T-cell (primary cell): ENCODE results near the gene EEF1AKMT1. TPM values are rescaled to one million over a fixed set of nuclear protein-coding genes. Genes with fewer than 3 reads are reported as not detected.

ENCODE experiments used
- ATAC-seq, 4 experiments: fragments of 200-7000 bp in 3 of 4; fragments of 150-1000 bp in 1 of 4; cut with Tn5 transposase; replicated peaks in 1 of 4; 1 replicate in 3 of 4; 2 replicates in 1 of 4; pipeline ENCODE4 v1.10.0; 2021; ENCODE audit warnings: moderate library complexity in 3 of 4, mild to moderate bottlenecking in 2 of 4, moderate number of reproducible peaks in 1 of 4
- CTCF ChIA-PET, 2 donors: fragments of 300-600 bp; sonication (Branson Sonifier 250); formaldehyde crosslinking; loops; one replicate each; lab custom pipeline; 2022; ENCODE audit warnings: antibody characterized with exemption in 2 of 2; lab: Charles Lee
- POLR2A ChIA-PET, 2 donors: fragments of 300-600 bp; sonication (Branson Sonifier 250); formaldehyde crosslinking; loops; one replicate each; lab custom pipeline; 2022; ENCODE audit warnings: antibody characterized with exemption in 2 of 2; lab: Charles Lee
- DNase-seq, 35 experiments: peaks; one replicate each; pipeline versions ENCODE4 v3.0.0 to v3.0.0-alpha.2; 2013 to 2023
- H3K27ac ChIP-seq: one replicate; pipeline ENCODE4 v1.5.1; 2013; ENCODE audit warnings: low read length
- H3K27me3 ChIP-seq, 2 experiments: replicated peaks in 1 of 2; 1 replicate in 1 of 2; 2 replicates in 1 of 2; pipeline versions ENCODE4 v1.6.1 to v1.7.0; 2013; ENCODE audit warnings: low read length in 1 of 2, mixed read lengths in 1 of 2; ENCODE audit not compliant: control insufficient read depth in 2 of 2, insufficient read depth in 2 of 2; ENCODE audit errors: extremely low read depth in 1 of 2
- H3K36me3 ChIP-seq, 2 donors: 1 replicate in 1 of 2; 2 replicates in 1 of 2; pipeline versions ENCODE4 v1.6.1 to v1.7.0; 2013; ENCODE audit warnings: low read length in 1 of 2; ENCODE audit not compliant: control insufficient read depth in 2 of 2, insufficient read depth in 1 of 2; ENCODE audit errors: extremely low read depth in 1 of 2
- H3K4me1 ChIP-seq, 2 experiments: 1 replicate in 1 of 2; 2 replicates in 1 of 2; pipeline versions ENCODE4 v1.6.1 to v1.7.0; 2013; ENCODE audit warnings: low read length in 2 of 2, mixed read lengths in 1 of 2; ENCODE audit not compliant: insufficient read depth in 2 of 2, control insufficient read depth in 1 of 2; ENCODE audit errors: extremely low read depth in 1 of 2
- H3K4me3 ChIP-seq, 2 donors: 1 replicate in 1 of 2; 2 replicates in 1 of 2; pipeline versions ENCODE4 v1.5.1 to v1.7.0; 2013; ENCODE audit warnings: mild to moderate bottlenecking in 2 of 2, low read length in 1 of 2, moderate library complexity in 1 of 2; ENCODE audit not compliant: control insufficient read depth in 1 of 2; ENCODE audit errors: extremely low read depth in 1 of 2
- H3K9me3 ChIP-seq: 2 replicates; pipeline ENCODE4 v1.7.0; 2013
- H3K27ac Mint-ChIP-seq, 2 donors: one replicate each; pipeline ENCODE4 v1.8.0; 2020 to 2021; ENCODE audit warnings: mild to moderate bottlenecking in 2 of 2, mixed read lengths in 2 of 2
- H3K27me3 Mint-ChIP-seq, 2 donors: one replicate each; pipeline ENCODE4 v1.8.0; 2021 to 2022; ENCODE audit warnings: mixed read lengths in 2 of 2
- H3K36me3 Mint-ChIP-seq: one replicate; pipeline ENCODE4 v1.8.0; 2021; ENCODE audit warnings: mixed read lengths
- H3K4me1 Mint-ChIP-seq, 3 donors: one replicate each; pipeline ENCODE4 v1.8.0; 2020 to 2022; ENCODE audit warnings: mixed read lengths in 3 of 3, mild to moderate bottlenecking in 1 of 3
- H3K4me3 Mint-ChIP-seq, 3 donors: one replicate each; pipeline ENCODE4 v1.8.0; 2020 to 2022; ENCODE audit warnings: mild to moderate bottlenecking in 3 of 3, mixed read lengths in 3 of 3, moderate library complexity in 3 of 3
- H3K9me3 Mint-ChIP-seq, 3 donors: one replicate each; pipeline ENCODE4 v1.8.0; 2020 to 2022; ENCODE audit warnings: mixed read lengths in 3 of 3
- WGBS: methylation state at CpG from one replicate; pipeline ENCODE4 v1.1.5; 2013; ENCODE audit warnings: missing lambda C conversion rate; ENCODE audit not compliant: insufficient coverage; 5-methylcytosine and 5-hydroxymethylcytosine counted together
- total RNA-seq, 35 experiments: library from RNA in 6 of 35; stranded (reverse) in 6 of 35; fragments of 120-200 nt in 1 of 35; gene quantifications; one replicate each; pipeline versions ENCODE4 v1.2.1 to v1.2.4 and lab custom pipeline; 2013 to 2026

The EEF1AKMT1 gene
- total RNA-seq, 5 donors from 2014 or later (not counting 1 experiment from before 2014, with no cell fraction given) = 3.5 to 6.1 (median 4.3) TPM

- ChIA-PET POLR2A (interaction anchor here in 1 of 2 donors (0.8 kb wide), 1 partner anchor 212 kb away, joined by 3 read pairs; no protein-coding TSS in a partner anchor), CTCF (interaction anchor here in 1 of 2 donors (0.6 to 1.0 kb wide), 3 partner anchors 33 to 938 kb away, joined by 3 to 5 read pairs (median 4); no protein-coding TSS in a partner anchor)
- peaks cover 7 to 16% (median 13%) of the 10 kb centered on the region in 3 donors for H3K4me1 Mint-ChIP-seq
- H3K4me3 Mint-ChIP-seq = peak overlapping the region; percentile 62 to 78 (median 75)
- ATAC-seq = peak in 2 of 4 experiments; percentile 4 to 27
- H3K9me3 ChIP-seq = no peaks in the 10 kb centered on the region
- H3K27ac Mint-ChIP-seq = no peak overlapping the region
- peaks cover 13 to 15% of the 10 kb centered on the region in 2 donors for H3K27me3 Mint-ChIP-seq
- peaks cover 0 to 20% of the 10 kb centered on the region in 2 experiments for H3K27me3 ChIP-seq
- DNase-seq = no peak
- H3K4me1 ChIP-seq = peaks cover 0 to 13% of the 10 kb centered on the region in 2 experiments
- peak overlapping the region in 1 of 2 donors; percentile 0 for H3K4me3 ChIP-seq
- H3K9me3 Mint-ChIP-seq = no peaks in the 10 kb centered on the region
- WGBS = 96% methylated on average over 2 of the region's 20 CpGs
- H3K36me3 ChIP-seq = no peaks in the 10 kb centered on the region
- no peaks in the 10 kb centered on the region for H3K36me3 Mint-ChIP-seq
- no peak overlapping the region for H3K27ac ChIP-seq
These were observed 69.2 kb downstream of the EEF1AKMT1 start for GRCh38 chr13:20704459-20705069.

DNA sequence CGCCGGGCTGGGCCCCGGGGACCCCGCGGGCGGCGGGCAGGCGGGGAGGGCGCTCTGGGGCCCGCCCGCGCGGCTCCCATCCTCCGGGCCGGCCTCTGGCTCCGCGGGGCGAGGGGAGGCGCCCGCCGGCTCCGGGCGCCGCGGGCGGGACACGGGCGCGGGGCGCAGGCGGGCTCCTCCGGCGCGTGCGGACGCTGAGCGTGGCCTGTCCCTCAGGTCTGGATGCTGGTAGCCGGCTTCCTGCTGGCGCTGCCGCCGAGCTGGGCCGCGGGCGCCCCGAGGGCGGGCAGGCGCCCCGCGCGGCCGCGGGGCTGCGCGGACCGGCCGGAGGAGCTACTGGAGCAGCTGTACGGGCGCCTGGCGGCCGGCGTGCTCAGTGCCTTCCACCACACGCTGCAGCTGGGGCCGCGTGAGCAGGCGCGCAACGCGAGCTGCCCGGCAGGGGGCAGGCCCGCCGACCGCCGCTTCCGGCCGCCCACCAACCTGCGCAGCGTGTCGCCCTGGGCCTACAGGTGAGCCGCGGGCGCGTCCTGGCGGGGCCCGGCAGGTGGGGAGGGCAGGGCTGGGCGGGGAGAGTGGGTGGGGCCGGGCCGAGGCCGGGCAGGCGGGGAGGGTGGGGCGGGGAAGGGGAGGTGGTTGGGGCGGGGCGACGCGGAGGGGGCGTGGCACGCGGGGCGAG, 69.8 kb downstream of the EEF1AKMT1 start:
- DNase-seq (peak; percentile 52 to 86 (median 73)), ATAC-seq (peak; percentile 86 to 91 (median 88))
- H3K9me3 Mint-ChIP-seq = no peaks in the 10 kb centered on the region
- peaks cover 0 to 13% of the 10 kb centered on the region in 2 experiments for H3K4me1 ChIP-seq
- H3K27me3 Mint-ChIP-seq = peaks cover 16 to 19% of the 10 kb centered on the region in 2 donors
- CTCF ChIA-PET = interaction anchor here in 1 of 2 donors (0.5 to 1.0 kb wide), 5 partner anchors 32 to 937 kb away, joined by 3 to 5 read pairs (median 3); no protein-coding TSS in a partner anchor
- no peaks in the 10 kb centered on the region for H3K9me3 ChIP-seq
- no peaks in the 10 kb centered on the region for H3K36me3 ChIP-seq
- H3K27ac Mint-ChIP-seq = no peak overlapping the region
- H3K4me3 ChIP-seq = peak overlapping the region in 1 of 2 donors; percentile 65
- WGBS = under 1% methylated on average over 75 of the region's 98 CpGs
- POLR2A ChIA-PET = no interaction called here
- no peaks in the 10 kb centered on the region for H3K36me3 Mint-ChIP-seq
- H3K27me3 ChIP-seq = peaks cover 0 to 20% of the 10 kb centered on the region in 2 experiments
- H3K4me3 Mint-ChIP-seq = peak overlapping the region in 2 of 3 donors; percentile 75 to 78
- H3K4me1 Mint-ChIP-seq = peaks cover 7 to 16% (median 13%) of the 10 kb centered on the region in 3 donors
- no peak overlapping the region for H3K27ac ChIP-seq

GRCh38 chr13:20702915-20703779, 70.6 kb downstream of the EEF1AKMT1 start, which contains the start of gene IL17D:
IL17D (plus strand) TSS chr13:20703699; CDS start chr13:20704002, 303 bp downstream.
- WGBS = under 1% methylated on average over 92 of the region's 94 CpGs
- Mint-ChIP-seq H3K4me1 (peaks cover 7 to 16% (median 13%) of the 10 kb centered on the region in 3 donors), H3K27ac (peak within 1 kb of the TSS in 1 of 2 donors; percentile 55), H3K36me3 (no peaks in the 10 kb centered on the region), H3K9me3 (no peaks in the 10 kb centered on the region), H3K4me3 (peak within 1 kb of the TSS; percentile 85 to 95 (median 89)), H3K27me3 (peaks cover 22 to 24% of the 10 kb centered on the region in 2 donors)
- Histone ChIP-seq H3K27ac (no peak within 1 kb of the TSS), H3K36me3 (no peaks in the 10 kb centered on the region), H3K9me3 (no peaks in the 10 kb centered on the region), H3K4me3 (peak within 1 kb of the TSS; percentile 60 to 77), H3K27me3 (peaks cover 0 to 20% of the 10 kb centered on the region in 2 experiments), H3K4me1 (peaks cover 0 to 13% of the 10 kb centered on the region in 2 experiments)
- ChIA-PET POLR2A (interaction anchor here in 1 of 2 donors (0.6 kb wide), 1 partner anchor 194 kb away, joined by 3 read pairs; no protein-coding TSS in a partner anchor), CTCF (interaction anchor here (0.5 to 1.0 kb wide), 5 partner anchors 32 to 917 kb away, joined by 3 to 6 read pairs (median 4); no protein-coding TSS in a partner anchor)
- DNase-seq (peak in 27 of 35 experiments; percentile 6 to 57 (median 28)), ATAC-seq (peak; percentile 20 to 36 (median 28))

- Histone ChIP-seq H3K4me1 (peaks cover 0 to 13% of the 10 kb centered on the region in 2 experiments), H3K4me3 (peak overlapping the region; percentile 60 to 77), H3K36me3 (no peaks in the 10 kb centered on the region), H3K9me3 (no peaks in the 10 kb centered on the region), H3K27ac (no peak overlapping the region), H3K27me3 (peaks cover 0 to 24% of the 10 kb centered on the region in 2 experiments)
- ChIA-PET CTCF (interaction anchor here (0.5 to 1.1 kb wide), 3 partner anchors 70 to 203 kb away, joined by 5 to 6 read pairs (median 5); no protein-coding TSS in a partner anchor), POLR2A (interaction anchor here in 1 of 2 donors (0.6 kb wide), 1 partner anchor 195 kb away, joined by 3 read pairs; no protein-coding TSS in a partner anchor)
- Mint-ChIP-seq H3K9me3 (no peaks in the 10 kb centered on the region), H3K4me1 (peaks cover 7 to 16% (median 13%) of the 10 kb centered on the region in 3 donors), H3K27ac (peak overlapping the region in 1 of 2 donors; percentile 7), H3K27me3 (peaks cover 24 to 28% of the 10 kb centered on the region in 2 donors), H3K36me3 (no peaks in the 10 kb centered on the region), H3K4me3 (peak overlapping the region; percentile 85 to 95 (median 89))
- DNase-seq = peak in 1 of 35 experiments; percentile 25
- 53% methylated on average over 2 of the region's 9 CpGs for WGBS
- ATAC-seq = no peak
These were observed 71.2 kb downstream of the EEF1AKMT1 start for GRCh38 chr13:20702530-20702914.

DNA sequence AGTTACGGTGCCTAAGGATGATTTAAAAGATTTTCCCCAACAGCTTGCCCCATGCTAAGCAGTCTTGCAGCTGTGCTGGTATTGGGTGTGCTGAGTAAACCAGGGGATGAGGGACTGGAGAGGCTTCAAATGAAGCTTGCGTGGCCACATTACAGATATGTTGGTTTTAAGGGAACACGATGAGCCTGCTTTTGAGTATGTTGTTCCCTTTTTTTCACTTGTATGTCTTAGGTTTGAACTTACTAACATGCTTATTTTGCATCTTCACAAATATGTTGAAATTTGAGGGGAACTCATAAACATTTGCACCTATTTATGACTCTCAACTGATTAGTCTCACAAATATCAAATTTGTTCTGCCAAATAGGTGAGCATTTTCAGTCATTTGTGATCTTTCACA, 72.3 kb downstream of the EEF1AKMT1 start:
- H3K4me3 Mint-ChIP-seq = no peak overlapping the region
- Histone ChIP-seq H3K27ac (no peak overlapping the region), H3K4me3 (no peak overlapping the region), H3K27me3 (peaks cover 0 to 27% of the 10 kb centered on the region in 2 experiments), H3K9me3 (no peaks in the 10 kb centered on the region), H3K4me1 (peaks cover 0 to 13% of the 10 kb centered on the region in 2 experiments), H3K36me3 (no peaks in the 10 kb centered on the region)
- H3K27ac Mint-ChIP-seq = no peak overlapping the region
- no peaks in the 10 kb centered on the region for H3K9me3 Mint-ChIP-seq
- H3K36me3 Mint-ChIP-seq = no peaks in the 10 kb centered on the region
- H3K4me1 Mint-ChIP-seq = peaks cover 7 to 16% (median 13%) of the 10 kb centered on the region in 3 donors
- peaks cover 25 to 29% of the 10 kb centered on the region in 2 donors for H3K27me3 Mint-ChIP-seq
- DNase-seq = no peak
- WGBS = 80% methylated on average over 1 of the region's 3 CpGs
- POLR2A ChIA-PET = interaction anchor here in 1 of 2 donors (0.6 kb wide), 1 partner anchor 384 kb away, joined by 9 read pairs; no protein-coding TSS in a partner anchor
- no peak for ATAC-seq
- CTCF ChIA-PET = interaction anchor here (0.6 to 1.1 kb wide), 3 partner anchors 77 to 1076 kb away, joined by 3 to 7 read pairs (median 5); no protein-coding TSS in a partner anchor
